ENCODE results near the gene GGT6.
"Not testable (repeated sequence)": the region's sequence is repeated elsewhere in the genome, so short reads cannot be mapped to it uniquely, and the experiment has no call there.

GGT6 gene

GRCh38 chr17:4599505-4600281, 39.3 kb upstream of the GGT6 start:
- no peak for FAIRE-seq
- no peak for DNase-seq (ENCODE audit: insufficient read length)
- TF ChIP-seq POLR2AphosphoS5 (IDR thresholded peaks at IDR 0.05; ENCODE audit: low read depth, low read length), result no peak
- TF ChIP-seq TAF1 (IDR thresholded peaks at IDR 0.05; ENCODE audit: borderline replicate concordance, low read depth, low read length), result no peak
- TF ChIP-seq POLR2A (IDR thresholded peaks at IDR 0.05; ENCODE audit: low read depth, low read length), result no peak

GRCh38 chr17:4598776-4599504, 38.6 kb upstream of the GGT6 start:
- DNase-seq (ENCODE audit: insufficient read length) (no peak), FAIRE-seq (no peak)
- TF ChIP-seq POLR2A (IDR thresholded peaks at IDR 0.05; ENCODE audit: low read depth, low read length), result no peak
- TF ChIP-seq POLR2AphosphoS5 (IDR thresholded peaks at IDR 0.05; ENCODE audit: low read depth, low read length), result no peak
- TF ChIP-seq TAF1 (IDR thresholded peaks at IDR 0.05; ENCODE audit: borderline replicate concordance, low read depth, low read length), result no peak

- no peak for DNase-seq (ENCODE audit: insufficient read length)
- FAIRE-seq, result no peak
- TF ChIP-seq POLR2AphosphoS5 (IDR thresholded peaks at IDR 0.05; ENCODE audit: low read depth, low read length), result no peak
Measured at GRCh38 chr17:4597975-4598374, 37.6 kb upstream of the GGT6 start.

GRCh38 chr17:4596636-4597380, 36.4 kb upstream of the GGT6 start:
- FAIRE-seq (no peak), DNase-seq (ENCODE audit: insufficient read length) (no peak)
- TF ChIP-seq TAF1 (IDR thresholded peaks at IDR 0.05; ENCODE audit: borderline replicate concordance, low read depth, low read length) (no peak), POLR2A (IDR thresholded peaks at IDR 0.05; ENCODE audit: low read depth, low read length) (no peak), POLR2AphosphoS5 (IDR thresholded peaks at IDR 0.05; ENCODE audit: low read depth, low read length) (no peak)

GRCh38 chr17:4595685-4596342, 35.4 kb upstream of the GGT6 start:
- not testable (repeated sequence) for DNase-seq (ENCODE audit: insufficient read length); FAIRE-seq

- TF ChIP-seq POLR2A (IDR thresholded peaks at IDR 0.05; ENCODE audit: low read depth, low read length) (no peak), TAF1 (IDR thresholded peaks at IDR 0.05; ENCODE audit: borderline replicate concordance, low read depth, low read length) (no peak), POLR2AphosphoS5 (IDR thresholded peaks at IDR 0.05; ENCODE audit: low read depth, low read length) (no peak)
- peak; percentile 64 for DNase-seq (ENCODE audit: insufficient read length)
- FAIRE-seq, result no peak
Measured at GRCh38 chr17:4594931-4595684, 34.7 kb upstream of the GGT6 start.

GRCh38 chr17:4594406-4594805, 34.0 kb upstream of the GGT6 start:
- no peak for DNase-seq (ENCODE audit: insufficient read length)
- no peak for FAIRE-seq
- TF ChIP-seq POLR2A (IDR thresholded peaks at IDR 0.05; ENCODE audit: low read depth, low read length), result no peak
- no peak for TF ChIP-seq TAF1 (IDR thresholded peaks at IDR 0.05; ENCODE audit: borderline replicate concordance, low read depth, low read length)
- no peak for TF ChIP-seq POLR2AphosphoS5 (IDR thresholded peaks at IDR 0.05; ENCODE audit: low read depth, low read length)

GRCh38 chr17:4593021-4593421, 32.6 kb upstream of the GGT6 start:
- no peak for FAIRE-seq
- no peak for TF ChIP-seq POLR2A (IDR thresholded peaks at IDR 0.05; ENCODE audit: low read depth, low read length)
- TF ChIP-seq POLR2AphosphoS5 (IDR thresholded peaks at IDR 0.05; ENCODE audit: low read depth, low read length), result no peak
- no peak for TF ChIP-seq TAF1 (IDR thresholded peaks at IDR 0.05; ENCODE audit: borderline replicate concordance, low read depth, low read length)
- no peak for DNase-seq (ENCODE audit: insufficient read length)

- no peak for DNase-seq (ENCODE audit: insufficient read length)
- no peak for TF ChIP-seq POLR2AphosphoS5 (IDR thresholded peaks at IDR 0.05; ENCODE audit: low read depth, low read length)
- TF ChIP-seq TAF1 (IDR thresholded peaks at IDR 0.05; ENCODE audit: borderline replicate concordance, low read depth, low read length), result no peak
- no peak for FAIRE-seq
Measured at GRCh38 chr17:4592240-4593005, 32.0 kb upstream of the GGT6 start.

- TF ChIP-seq POLR2AphosphoS5 (IDR thresholded peaks at IDR 0.05; ENCODE audit: low read depth, low read length) (no peak), POLR2A (IDR thresholded peaks at IDR 0.05; ENCODE audit: low read depth, low read length) (no peak), TAF1 (IDR thresholded peaks at IDR 0.05; ENCODE audit: borderline replicate concordance, low read depth, low read length) (no peak)
- no peak for DNase-seq (ENCODE audit: insufficient read length)
- FAIRE-seq, result no peak
Measured at GRCh38 chr17:4591529-4591928, 31.2 kb upstream of the GGT6 start.
